GM12892 (cell line): ENCODE results near the gene PER1.
"Not testable (repeated sequence)": the region's sequence is repeated elsewhere in the genome, so short reads cannot be mapped to it uniquely, and the experiment has no call there.

ENCODE experiments used
- DNase-seq: peaks from one replicate; pipeline ENCODE4 v3.0.0; 2011; ENCODE audit not compliant: insufficient read length
- FAIRE-seq: peaks from 2 replicates; lab custom pipeline; 2011; peaks lifted over from hg19 to GRCh38; lab: Jason Lieb, UNC
- POLR2A ChIP-seq: IDR thresholded peaks from 2 replicates; pipeline ENCODE4 v1.6.1; 2011; ENCODE audit warnings: low read depth, low read length, control low read depth
- POLR2AphosphoS5 ChIP-seq: IDR thresholded peaks from 2 replicates; pipeline ENCODE4 v1.6.1; 2011; ENCODE audit warnings: low read depth, low read length, control low read depth
- TAF1 ChIP-seq: IDR thresholded peaks from 2 replicates; pipeline ENCODE4 v1.6.1; 2011; ENCODE audit warnings: low read depth, mild to moderate bottlenecking, control low read depth, low read length, borderline replicate concordance

Gene PER1

DNA sequence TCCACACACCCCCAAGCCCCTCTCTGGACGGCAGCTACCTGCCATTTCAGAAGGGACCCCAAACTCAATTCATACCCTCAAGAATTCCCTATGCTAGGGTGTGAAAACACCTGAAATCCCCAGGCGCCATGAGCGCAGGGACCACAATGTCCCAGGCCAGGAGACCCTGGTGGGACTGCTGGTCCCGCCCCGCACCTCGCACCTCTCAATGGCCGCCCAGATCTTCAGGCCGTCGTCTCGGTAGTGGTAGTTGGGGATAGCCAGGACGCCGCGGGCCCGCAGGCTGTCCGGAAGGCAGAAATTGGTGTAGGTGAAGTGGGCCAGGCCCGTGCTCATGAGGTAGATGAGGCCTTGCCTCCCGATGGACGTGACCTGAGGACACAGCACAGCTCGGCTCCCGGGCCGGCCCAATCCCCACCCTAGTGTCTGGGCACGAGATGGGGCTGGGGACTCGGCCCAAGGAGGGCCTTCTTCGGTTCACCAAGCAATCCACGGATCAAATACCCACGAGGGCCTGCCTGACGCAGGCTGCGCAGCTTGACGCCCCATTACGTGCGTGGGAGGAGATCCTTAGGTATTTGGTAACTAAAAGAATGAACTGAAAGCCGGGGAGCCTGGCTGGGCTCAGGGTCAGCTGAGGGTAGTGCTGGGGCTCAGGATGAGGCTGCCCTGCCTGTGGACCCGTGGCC lies 43.1 kb downstream of the PER1 start:
- FAIRE-seq (no peak), DNase-seq (no peak)
- TF ChIP-seq TAF1, result no peak
- TF ChIP-seq POLR2AphosphoS5, result no peak
- no peak for TF ChIP-seq POLR2A

DNA sequence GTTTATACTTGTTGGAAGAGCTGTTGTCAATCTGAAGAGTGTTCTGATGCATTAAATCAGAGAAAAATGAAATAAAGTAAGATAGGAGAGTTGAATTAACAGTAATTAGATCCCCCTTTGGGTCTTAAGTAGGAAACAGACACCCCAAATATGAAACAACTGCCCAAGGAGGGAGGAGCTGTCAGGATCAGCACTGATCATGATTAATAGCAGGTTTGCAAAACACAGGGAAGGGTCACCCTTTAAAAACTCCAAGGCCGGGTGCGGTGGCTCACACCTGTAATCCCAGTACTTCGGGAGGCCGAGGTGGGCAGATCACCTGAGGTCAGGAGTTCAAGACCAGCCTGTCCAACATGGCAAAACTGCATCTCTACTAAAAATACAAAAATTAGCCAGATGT lies 45.2 kb downstream of the PER1 start:
- not testable (repeated sequence) for FAIRE-seq, DNase-seq

DNA sequence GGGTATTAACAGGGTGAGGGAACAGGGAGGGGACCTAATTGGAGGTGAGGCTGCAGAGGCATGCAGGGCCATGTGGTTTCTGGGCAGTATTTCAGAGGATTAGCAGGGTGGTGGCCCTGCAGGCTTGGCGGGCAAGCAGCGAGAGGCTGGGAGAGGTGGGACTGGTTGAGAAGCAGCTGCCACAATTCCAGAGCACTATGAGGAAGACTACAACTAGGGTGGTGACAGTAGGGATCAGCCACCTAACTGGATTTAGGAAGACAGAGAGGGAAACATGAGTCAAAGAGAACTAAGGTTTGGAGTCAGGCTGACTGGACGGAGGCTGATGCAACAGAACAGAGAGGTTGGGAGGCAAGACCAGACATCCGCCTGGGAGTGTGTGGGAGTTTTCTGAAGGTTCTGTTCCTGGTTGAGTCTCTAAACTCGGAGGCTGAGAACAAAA lies 46.2 kb downstream of the PER1 start:
- FAIRE-seq (no peak), DNase-seq (no peak)
- TF ChIP-seq POLR2AphosphoS5, result no peak
- no peak for TF ChIP-seq TAF1
- no peak for TF ChIP-seq POLR2A

DNA sequence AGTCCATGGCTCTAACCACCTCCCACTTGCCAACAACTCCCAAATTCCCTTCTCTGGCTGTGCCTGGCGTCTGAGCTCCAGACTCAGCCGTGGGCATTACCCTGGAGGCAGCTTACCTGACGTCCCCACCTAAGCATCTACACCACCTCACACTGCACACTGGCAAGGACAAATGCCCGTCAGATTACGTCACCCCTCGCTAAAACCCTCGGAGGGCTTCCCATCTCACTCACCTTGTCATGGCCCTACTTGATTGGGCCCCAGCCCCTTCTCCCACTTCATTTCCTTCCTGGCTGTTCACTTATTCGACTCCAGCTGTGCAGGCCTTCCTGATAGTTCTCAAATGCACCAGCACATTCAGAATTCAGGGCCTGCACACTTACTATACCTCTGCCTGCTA lies 47.3 kb downstream of the PER1 start:
- DNase-seq (no peak), FAIRE-seq (no peak)
- no peak for TF ChIP-seq TAF1
- no peak for TF ChIP-seq POLR2A
- TF ChIP-seq POLR2AphosphoS5, result no peak

DNA sequence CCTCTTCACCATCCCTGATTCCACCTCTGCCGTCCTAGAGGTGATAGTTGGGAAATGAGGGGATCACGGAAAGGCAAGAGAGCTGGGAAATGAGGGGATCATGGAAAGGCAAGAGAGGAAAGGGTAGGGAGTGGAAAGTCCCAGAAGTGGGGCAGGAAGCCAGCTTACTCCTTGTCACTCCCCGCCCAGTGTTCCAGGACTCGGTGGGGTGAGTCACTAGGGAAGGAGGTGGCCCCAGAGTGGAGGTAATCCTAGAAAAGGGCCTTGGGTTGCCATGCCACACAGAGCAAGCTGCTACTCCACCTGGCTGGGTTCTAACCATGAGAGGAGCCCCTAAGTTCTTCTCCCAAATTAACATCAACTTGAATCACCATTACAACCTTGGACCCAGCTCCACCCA lies 48.7 kb downstream of the PER1 start:
- no peak for FAIRE-seq
- no peak for DNase-seq
- TF ChIP-seq POLR2AphosphoS5 (no peak), TAF1 (no peak), POLR2A (no peak)

DNA sequence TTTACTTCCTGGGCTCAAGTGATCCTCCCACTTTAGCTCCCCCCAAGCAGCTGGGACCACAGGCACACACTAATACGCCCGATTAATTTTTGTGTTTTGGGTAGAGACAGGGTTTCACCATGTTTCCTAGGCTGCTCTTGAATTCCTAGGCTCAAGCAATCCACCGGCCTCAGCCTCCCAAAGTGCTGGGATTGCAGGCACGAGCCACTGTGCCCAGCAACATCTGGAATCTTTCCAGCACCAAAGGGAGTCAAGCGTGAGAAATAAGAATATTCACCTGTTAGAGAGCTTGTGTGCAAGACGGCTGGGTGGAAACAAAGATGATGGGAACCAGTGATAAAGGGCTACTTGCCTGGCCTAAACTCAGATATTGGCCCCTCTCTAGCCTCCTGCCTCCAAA lies 50.5 kb downstream of the PER1 start:
- no peak for TF ChIP-seq POLR2A
- TF ChIP-seq POLR2AphosphoS5, result no peak
- no peak for TF ChIP-seq TAF1
- no peak for FAIRE-seq
- DNase-seq, result no peak

DNA sequence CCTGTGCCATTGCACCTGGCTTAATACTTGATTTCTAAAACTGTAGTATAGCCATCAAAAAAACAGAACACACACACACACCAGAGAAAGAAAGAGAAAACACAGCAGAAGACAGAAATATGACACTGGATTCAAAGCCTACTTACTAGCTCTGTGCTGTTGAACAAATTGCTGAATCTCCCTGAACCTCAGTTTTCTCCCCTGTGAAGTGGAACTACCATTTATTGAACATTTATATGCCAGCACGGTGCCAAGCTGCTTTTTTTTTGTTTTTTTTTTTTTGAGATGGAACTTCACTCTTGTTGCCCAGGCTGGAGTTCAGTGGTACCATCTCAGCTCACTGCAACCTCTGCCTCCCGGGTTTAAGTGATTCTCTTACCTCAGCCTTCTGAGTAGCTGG lies 51.4 kb downstream of the PER1 start:
- no peak for DNase-seq
- no peak for TF ChIP-seq POLR2A
- TF ChIP-seq POLR2AphosphoS5, result no peak
- TF ChIP-seq TAF1, result no peak
- FAIRE-seq, result no peak

DNA sequence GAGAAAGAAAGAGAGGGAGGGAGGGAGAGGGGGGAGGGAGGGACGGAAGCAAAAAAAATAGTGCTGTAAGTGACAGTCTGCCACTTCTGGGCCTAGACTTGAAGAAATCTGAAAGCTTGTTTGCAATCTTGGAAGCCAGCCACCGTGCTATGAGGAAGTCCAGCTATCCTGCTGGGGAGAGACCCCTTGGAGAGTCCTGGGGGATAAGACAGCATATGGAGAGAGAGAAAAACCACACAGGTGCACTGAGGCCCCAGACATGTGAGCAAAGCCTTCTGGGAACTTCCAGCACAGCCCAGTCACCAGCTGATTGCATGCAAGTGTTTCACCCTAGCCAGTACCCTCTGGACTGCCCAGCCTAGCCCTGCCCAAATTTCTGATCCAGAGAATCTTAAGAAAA lies 52.1 kb downstream of the PER1 start:
- FAIRE-seq (no peak), DNase-seq (no peak)
- no peak for TF ChIP-seq TAF1
- TF ChIP-seq POLR2A, result no peak
- TF ChIP-seq POLR2AphosphoS5, result no peak

DNA sequence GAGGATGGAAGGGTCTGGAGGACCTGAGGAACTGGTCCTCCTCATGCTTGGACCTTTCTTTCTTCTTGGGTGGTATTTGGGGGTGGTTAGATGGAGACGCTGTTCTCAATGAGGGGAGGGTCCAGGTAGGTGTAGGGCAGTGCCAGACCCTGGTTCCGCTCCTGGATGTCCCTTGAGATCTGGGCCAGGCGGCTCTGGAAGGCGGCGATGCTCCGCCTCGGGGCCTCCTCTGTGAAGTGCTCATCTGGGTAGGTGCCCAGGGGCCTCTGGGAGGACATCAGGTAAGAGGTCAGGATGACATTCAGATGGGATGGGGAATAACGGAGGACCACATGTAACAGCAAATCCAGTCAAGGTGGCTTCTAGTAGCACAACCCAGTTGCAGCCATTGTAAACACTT lies 55.7 kb downstream of the PER1 start:
- DNase-seq (no peak), FAIRE-seq (no peak)
- TF ChIP-seq TAF1 (no peak), POLR2A (no peak), POLR2AphosphoS5 (no peak)

DNA sequence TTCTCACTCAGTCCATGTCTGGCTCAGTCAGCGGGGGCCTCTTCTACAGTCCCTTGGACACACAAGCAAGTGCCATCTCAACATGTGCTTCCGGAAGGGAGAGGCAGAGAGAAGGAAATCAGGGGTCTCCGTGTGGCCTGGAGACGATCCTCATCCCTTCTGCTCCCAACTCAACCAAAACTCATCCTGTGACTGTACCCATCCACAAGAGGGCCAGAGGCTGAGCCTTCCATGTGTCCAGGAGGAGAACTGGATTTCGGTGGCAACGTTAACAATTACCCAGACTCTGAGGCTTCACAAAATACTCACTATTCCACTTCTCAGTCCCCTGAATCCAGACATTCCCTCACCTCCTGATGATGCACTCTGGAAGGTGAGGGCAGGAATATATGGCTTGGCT lies 56.8 kb downstream of the PER1 start:
- DNase-seq (no peak), FAIRE-seq (no peak)
- TF ChIP-seq POLR2AphosphoS5, result no peak
- no peak for TF ChIP-seq POLR2A
- no peak for TF ChIP-seq TAF1

DNA sequence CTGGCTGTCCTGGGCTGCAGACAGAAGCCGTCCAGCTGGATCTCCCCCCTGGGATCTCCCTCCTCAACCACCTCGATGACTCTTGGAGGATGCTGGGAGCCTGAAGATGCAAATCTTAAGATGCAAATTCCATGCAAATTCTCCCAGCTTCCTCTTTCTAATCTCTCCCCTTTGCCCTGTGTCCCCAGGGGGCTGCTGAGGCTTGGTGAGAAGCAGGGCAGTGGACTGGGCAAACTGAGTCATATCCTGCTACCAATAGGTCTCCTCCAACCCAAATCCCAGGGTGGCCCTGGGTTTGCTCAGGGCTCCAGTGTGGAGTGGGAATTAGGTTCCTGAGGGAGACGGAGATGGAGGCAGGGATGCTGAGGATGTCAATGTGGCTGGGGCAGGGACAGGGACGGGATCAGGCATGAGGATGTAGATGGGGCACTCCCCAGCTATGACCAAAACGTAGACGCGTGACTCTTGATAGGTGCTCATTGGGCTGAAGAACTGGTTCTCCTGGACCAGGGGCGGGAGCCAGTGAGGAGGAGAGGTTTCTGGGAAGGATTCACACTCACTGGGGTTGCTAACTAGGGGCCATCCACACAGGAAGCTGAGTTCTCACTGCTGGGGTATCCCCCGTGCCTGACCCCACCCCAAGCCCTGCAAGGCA lies 61.0 kb downstream of the PER1 start:
- DNase-seq (no peak), FAIRE-seq (peak; percentile 86)
- TF ChIP-seq POLR2AphosphoS5 (no peak), TAF1 (no peak), POLR2A (no peak)
